Islet of Langerhans (tissue), 1 donor: ENCODE measurements around the gene UPP1.
"Not testable (repeated sequence)": the region's sequence is repeated elsewhere in the genome, so short reads cannot be mapped to it uniquely, and the experiment has no call there.

Source experiments
- FAIRE-seq: peaks from one replicate; lab custom pipeline; 2011; peaks lifted over from hg19 to GRCh38; lab: Jason Lieb, UNC

UPP1 gene

GRCh38 chr7:48089046-48090003 is at the start of gene UPP1:
TSS of gene UPP1 (plus strand) at chr7:48089265. CDS start at chr7:48094784, 5,519 bp downstream.
- no peak for FAIRE-seq

GRCh38 chr7:48040944-48041652 is 48.0 kb upstream of the UPP1 start:
- FAIRE-seq = no peak

GRCh38 chr7:48041653-48041970 is 47.5 kb upstream of the UPP1 start:
- FAIRE-seq = no peak

GRCh38 chr7:48042216-48042615 is 46.8 kb upstream of the UPP1 start:
- no peak for FAIRE-seq

GRCh38 chr7:48042636-48043035 is 46.4 kb upstream of the UPP1 start:
- no peak for FAIRE-seq

- no peak for FAIRE-seq
These were observed 43.8 kb upstream of the UPP1 start for GRCh38 chr7:48045195-48045765.

- FAIRE-seq = no peak
These were observed 42.6 kb upstream of the UPP1 start for GRCh38 chr7:48046458-48046857.

GRCh38 chr7:48048113-48048512 is 41.0 kb upstream of the UPP1 start:
- FAIRE-seq = no peak

- no peak for FAIRE-seq
These were observed 39.2 kb upstream of the UPP1 start for GRCh38 chr7:48049850-48050249.

- FAIRE-seq = no peak
These were observed 36.3 kb upstream of the UPP1 start for GRCh38 chr7:48052748-48053147.

- no peak for FAIRE-seq
These were observed 35.3 kb upstream of the UPP1 start for GRCh38 chr7:48053736-48054135.

GRCh38 chr7:48058990-48059389 is 30.1 kb upstream of the UPP1 start:
- FAIRE-seq = no peak

- FAIRE-seq = no peak
These were observed 29.4 kb upstream of the UPP1 start for GRCh38 chr7:48059706-48060105.

GRCh38 chr7:48063985-48064384 is 25.1 kb upstream of the UPP1 start:
- FAIRE-seq = no peak

GRCh38 chr7:48067475-48067874 is 21.6 kb upstream of the UPP1 start:
- FAIRE-seq = no peak

GRCh38 chr7:48074204-48074654 is 14.8 kb upstream of the UPP1 start:
- FAIRE-seq = no peak

GRCh38 chr7:48077423-48077822 is 11.6 kb upstream of the UPP1 start:
- FAIRE-seq = no peak

GRCh38 chr7:48078470-48078869 is 10.6 kb upstream of the UPP1 start:
- FAIRE-seq = no peak

GRCh38 chr7:48082378-48082777 is 6.7 kb upstream of the UPP1 start:
- FAIRE-seq = not testable (repeated sequence)

GRCh38 chr7:48083114-48083830 is 5.8 kb upstream of the UPP1 start:
- FAIRE-seq = no peak

- no peak for FAIRE-seq
These were observed 4.2 kb upstream of the UPP1 start for GRCh38 chr7:48084727-48085432.

GRCh38 chr7:48085433-48085791 is 3.7 kb upstream of the UPP1 start:
- no peak for FAIRE-seq
